GM21723 (cell line): ENCODE measurements around the gene MOB4.
"Not testable (repeated sequence)": the region's sequence is repeated elsewhere in the genome, so short reads cannot be mapped to it uniquely, and the experiment has no call there.

Experiments
- ATAC-seq: cut with Tn5 transposase; IDR thresholded peaks from one replicate; pipeline ENCODE4 v1.9.1; 2021; ENCODE audit warnings: mild to moderate bottlenecking, moderate library complexity; ENCODE audit not compliant: unreplicated experiment

The MOB4 gene

DNA sequence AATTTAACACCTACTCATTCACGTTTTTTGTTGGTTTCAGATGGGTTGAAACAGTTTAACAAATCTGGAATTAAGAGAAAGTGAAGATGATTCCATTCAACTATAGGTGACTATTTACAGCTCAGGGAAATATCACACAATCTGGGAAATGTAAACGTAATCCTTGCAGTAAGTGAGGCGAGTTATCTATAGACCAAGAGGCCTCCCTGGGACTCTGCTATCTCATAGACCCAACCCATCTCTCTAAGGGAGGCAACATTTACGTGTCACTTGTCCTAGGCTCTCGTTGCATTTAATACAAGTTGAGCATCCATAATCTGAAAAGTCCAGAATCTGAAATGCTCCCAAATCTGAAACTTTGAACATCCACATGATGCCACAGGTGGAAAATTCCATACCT is 2.0 kb upstream of the MOB4 start:
- ATAC-seq, result no peak

DNA sequence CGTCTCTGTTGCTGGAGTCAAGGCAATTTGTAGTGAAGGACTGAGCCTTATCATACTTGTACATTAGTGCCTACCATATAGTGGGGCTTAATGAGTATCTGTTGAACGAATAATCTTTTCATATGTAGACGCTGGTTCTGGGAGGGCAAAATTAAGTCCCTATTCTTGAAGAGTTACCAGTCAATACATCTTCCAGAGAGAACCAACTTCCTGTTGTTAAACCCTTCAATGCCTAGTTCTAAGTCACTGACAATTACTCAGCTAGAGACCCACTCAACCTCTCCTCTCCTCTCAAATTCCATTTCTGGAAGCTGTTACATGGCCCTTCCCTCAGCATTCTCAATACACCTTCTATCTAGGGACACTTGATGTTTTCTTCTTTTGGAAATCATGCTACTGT is 1.1 kb upstream of the MOB4 start:
- ATAC-seq, result no peak

DNA sequence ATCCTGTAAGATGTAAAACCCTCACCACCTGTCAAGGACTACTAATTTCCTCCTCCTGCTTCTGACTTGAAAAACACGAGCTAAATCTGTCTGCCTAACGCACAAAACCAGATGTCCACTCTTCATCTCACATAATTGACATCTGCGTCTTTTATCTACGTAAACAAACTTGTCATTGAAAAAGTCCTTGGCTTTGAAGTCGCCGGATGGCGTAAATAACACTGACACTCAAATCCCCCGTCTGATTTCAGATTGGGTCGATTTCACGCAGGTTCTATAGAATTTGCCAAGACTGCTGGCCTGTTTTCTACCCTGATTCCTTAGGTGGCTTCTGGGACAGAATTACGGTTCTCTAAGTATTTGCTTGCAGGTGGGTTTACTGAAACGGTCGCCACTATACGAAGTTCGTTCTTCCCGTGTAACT is 539 bp upstream of the MOB4 start:
- ATAC-seq, result peak; percentile 2

DNA sequence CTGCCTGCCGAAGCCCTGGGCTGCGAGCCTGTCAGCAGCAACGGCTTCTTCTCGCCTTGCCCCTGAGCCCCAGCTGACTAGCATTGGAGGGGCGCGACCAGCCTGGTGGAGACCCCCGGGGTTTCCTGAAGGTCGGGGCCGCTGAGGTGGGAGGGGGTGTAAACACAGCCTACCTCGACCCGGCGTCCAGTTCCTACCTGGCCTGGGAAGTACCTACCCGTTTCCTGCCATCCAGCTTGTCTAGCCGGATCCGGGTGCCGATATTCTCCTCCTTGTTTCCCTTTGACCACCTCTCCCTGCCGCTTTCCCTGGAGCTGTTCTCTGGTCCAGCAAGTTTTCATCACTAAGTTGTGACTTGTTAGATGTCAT is 511 bp downstream of the MOB4 start:
- peak; percentile 22 for ATAC-seq

DNA sequence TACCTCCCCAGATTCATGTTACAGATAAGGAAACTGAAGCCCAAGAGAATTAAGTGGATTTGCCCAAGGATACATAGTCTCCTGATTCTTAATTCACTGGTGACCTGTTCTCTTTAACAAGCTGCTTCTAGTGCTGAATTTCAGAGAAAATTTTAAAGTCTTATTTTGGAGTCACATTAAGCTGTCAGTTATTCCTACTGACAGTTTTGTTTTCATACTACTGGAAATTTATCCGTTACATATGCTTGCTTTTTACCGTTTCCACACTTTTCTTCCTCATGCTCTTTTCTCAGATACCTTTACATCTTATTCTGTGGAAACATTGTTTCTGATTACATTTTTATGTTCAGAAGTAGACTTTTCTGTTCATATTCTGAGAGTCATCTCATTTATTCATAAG is 1.3 kb downstream of the MOB4 start:
- no peak for ATAC-seq

DNA sequence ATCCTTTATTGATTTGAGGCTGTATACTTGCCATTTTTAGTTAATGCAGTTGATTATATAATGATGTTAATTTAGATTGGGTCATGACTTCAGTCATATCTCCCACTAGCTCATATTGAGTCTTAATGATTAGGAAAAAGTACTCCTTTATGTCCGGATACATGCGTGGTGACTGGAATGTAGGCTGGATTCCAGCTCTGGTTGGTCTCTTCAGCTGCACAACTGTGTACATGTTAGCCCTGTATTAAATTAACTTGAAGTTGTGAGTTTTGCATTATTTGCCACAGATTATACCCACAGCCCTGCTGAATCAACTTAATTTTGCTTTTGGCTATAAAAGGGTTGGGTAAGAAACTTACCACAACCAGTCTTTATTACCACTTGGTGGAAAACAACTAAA is 22.5 kb downstream of the MOB4 start:
- ATAC-seq, result no peak

DNA sequence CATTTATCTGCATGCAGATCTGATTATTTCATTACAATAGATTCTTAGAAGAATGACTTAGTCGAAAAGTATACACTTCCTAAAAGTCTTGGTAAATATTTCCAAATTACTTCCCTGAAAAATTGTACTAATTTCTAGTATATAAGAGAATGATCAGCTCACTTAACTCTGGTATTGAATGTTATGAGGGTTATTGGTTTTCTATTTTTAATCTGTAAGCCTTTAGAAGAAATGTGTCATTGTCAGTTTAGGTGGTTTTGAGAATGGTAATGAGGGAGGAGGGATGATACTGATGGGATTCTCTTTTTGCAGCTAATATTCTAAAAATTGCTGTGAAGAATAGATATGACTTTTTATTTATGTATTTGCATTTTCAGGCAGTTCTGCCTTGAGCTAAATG is 23.9 kb downstream of the MOB4 start:
- ATAC-seq, result no peak

DNA sequence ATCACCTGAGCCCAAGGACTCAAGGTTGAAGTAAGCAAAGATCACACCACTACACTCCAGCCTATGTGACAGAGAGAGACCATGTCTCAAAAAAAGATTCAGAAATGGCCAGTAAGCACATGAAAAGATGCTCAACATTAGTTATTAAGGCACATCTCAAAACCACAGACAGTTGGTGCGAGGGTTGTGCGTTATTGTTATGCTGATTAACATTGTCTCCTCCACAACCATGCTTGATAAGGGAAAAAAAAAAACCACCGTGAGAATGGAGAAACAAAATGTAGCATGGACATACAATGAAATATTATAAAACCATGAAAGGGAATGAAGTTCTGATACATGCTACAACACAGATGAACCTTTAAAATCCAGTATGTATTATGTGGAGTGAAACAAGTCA is 27.3 kb downstream of the MOB4 start:
- ATAC-seq, result no peak

DNA sequence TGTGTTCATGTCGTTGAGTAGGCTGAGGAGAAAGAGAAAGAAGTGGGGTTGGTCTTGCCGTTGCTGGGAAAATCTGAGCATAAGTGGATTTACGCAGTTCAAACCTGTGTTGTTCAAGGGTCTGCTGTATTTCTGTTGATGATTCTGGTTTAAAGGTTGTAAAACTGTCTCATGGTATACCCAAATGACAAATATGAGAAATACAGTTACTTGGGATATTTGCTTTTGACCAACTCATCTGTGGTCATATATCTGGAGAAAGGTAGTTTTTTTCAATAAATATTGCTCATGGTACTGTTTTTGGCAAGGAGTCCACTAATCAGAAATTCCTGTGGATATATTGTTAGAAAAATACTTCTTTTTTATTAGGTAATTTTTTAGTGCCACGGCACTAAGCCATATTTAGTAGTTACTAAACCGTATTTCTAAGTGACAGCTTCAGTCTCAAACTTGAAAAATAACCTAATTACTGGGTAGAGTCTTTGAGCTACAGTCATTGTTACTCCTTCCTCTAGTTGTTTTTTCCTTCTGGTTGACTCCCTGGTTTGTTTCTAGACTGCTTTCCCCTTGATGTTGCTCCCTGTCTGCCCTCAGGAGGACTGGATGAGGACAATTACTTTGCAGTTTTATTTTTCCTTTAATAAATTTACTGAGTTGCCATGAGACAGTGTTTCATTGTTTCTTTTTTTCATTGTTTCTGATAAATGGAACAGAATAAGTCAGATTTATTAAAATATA is 31.5 kb downstream of the MOB4 start:
- no peak for ATAC-seq

DNA sequence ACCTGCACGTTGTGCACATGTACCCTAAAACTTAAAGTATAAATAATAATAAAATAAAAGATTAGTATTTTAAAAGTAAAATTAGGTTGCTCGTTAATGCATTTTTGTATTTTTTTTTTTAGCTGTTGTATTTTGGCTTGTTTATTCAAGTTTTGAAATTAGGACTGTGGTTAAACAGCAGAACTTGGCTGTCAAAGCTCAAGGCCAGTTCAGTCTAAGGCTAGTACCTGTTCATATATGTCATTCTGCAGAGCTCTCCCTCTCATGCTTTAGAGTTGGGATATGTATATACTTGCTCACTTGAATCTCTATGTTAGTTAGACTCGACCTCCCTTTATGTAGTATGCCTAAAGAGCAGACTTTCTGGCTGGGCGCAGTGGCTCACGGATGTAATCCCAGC is 32.7 kb downstream of the MOB4 start:
- ATAC-seq, result no peak

DNA sequence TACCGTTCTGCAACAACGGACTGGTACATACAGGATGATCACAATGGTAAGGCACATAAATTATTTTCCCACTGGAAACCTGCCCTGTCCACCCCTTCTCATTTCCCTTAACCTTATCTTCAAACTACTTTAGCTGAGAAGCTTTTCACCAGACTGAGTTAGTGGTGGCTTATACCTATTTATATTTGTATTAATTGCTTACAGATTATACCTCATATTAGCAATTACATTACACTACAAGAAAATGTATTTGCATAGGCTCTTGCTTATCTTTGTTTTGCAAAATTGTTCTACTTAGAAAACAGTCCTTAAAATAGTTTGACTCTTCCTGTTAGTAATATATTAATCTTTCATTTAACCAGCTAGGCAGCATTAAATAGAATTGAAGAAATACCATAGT is 35.4 kb downstream of the MOB4 start:
- ATAC-seq, result not testable (repeated sequence)

DNA sequence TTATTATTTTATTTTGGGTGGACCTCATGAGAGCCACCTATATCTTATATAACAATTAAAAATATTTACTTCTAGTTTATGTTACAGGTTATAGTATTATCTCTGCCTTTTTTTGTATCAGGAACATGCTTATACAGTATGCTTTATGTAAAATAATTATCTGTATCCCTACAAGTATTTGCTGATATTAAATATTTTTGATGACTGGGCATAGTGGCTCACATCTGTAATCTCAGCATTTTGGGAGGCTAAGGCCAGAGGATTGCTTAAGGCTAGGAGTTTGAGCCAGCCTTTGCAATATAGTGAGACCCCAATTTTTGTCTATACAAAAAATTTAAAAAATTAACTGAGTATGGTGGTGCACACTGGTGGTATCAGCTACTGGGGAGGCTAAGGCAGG is 39.6 kb downstream of the MOB4 start:
- no peak for ATAC-seq

DNA sequence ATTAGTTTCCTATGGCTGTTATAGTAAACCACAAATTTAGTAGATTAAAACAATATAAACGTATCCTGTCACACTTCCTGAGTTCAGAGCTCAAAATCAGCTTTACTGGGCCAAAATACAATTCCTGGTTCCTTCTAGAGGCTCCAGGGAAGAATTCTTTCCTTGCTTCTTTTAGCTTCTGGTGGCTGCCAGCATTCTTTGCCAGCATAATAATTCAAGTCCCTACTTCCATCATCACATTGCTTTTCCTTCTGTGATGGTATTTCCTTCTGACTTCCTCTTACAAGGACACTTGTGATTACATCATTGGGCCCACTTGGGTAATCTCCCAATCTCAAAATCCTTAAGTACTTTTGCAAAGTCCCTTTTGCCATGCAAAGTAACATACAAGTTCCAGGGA is 40.6 kb downstream of the MOB4 start:
- ATAC-seq, result no peak

DNA sequence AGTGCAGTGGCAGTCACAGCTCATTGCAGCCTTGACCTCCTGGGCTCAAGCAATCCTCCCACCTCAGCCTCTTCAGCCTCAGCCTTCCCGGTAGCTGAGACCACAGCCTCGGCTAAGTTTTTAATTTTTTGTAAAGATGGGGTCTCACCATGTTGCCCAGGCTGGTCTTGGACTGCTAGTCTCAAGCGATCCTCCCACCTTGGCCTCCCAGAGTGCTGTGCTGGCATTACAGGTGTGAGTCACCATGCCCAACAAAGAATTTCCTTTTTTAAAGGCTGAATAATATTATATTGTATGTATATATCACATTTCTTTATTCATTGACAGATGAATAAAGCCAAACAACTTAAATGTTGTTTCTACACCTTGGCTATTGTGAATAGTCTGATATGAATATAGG is 42.5 kb downstream of the MOB4 start:
- no peak for ATAC-seq

DNA sequence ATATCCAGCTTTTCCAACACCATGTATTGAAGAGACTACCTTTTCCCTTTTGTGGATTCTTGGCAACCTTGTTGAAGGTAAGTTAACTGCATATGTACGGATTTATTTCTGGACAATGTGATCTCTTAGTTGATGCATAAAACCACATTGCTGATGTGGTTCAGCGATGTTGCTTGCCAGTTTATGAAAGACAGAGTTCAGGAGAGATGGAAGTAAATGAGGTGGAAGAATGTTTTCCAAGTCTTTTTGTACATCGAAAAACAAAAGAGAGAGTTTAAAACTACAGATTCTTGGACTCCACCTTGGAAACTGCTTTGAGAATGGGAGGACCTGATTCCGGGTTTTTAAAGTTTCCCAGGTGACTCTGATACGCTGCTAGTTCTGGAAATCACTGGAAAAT is 43.8 kb downstream of the MOB4 start:
- ATAC-seq, result no peak

DNA sequence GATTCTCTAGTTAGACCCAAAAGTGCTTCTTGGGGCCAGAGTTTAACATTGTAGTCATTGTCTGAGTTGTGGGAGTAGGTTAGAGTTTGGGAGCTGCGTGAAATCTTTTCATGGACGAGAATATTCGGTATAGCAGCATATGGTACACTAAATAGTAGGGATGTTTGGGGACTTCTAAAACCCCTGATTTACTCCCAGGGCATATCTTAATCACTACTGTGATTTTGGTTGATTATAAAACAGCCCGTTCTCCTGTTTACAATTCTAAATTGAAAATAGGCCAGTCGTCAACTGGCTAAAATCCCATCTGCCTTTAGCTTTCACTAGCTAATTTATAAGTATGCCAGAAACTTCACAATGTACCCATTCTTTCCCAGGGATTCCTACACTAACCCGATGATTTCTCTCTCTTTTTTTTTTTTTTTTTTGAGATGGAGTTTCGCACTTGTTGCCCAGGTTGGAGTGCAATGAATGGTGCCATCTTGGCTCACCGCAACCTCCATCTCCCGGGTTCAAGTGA is 44.3 kb downstream of the MOB4 start:
- ATAC-seq, result no peak

DNA sequence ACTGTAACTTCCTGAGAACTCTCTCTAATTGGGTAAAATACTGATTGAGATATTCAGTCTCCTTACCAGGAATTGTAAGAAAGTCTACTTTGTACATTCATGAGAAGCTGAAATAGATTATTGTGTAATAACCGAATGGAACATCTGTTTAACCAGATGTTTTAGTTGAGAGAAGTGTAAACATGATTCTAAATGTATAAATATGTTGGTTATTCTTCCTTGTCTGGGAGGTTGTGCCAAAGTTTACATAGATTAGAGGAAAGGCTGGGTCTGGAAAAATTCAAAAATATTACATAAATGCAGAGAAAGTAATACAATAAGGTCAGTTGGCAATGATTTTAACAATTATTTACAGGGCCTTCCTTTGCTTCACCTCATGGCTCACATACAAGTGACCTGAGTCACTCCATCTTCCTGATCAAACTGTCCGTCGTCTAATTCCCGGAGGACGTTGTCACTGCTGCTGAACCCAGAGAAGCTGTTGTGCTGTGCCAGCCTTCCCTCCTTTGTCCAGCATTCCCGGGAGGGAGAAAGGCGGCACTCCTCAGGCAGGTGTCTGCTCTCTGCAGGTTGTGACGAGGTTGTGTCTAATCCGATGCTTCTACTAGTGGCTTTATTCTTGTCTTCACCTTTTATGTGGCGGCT is 55.9 kb downstream of the MOB4 start:
- ATAC-seq, result no peak

DNA sequence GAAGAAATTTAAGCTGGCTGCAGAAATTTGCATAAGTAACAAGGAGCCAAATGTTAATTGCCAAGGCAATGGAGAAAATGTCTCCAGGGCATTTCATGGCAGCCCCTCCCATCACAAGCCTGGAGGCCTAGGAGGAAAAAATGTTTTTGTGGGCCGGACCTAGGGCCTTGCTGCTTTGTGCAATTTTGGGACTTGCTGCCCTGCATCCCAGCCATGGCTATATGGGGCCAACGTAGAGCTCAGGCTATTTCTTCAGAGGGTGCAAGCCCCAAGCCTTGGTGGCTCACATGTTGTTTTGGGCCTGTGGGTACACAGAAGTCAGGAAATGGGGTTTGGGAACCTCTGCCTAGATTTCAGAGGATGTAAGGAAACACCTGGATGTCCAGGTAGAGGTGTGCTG is 57.7 kb downstream of the MOB4 start:
- no peak for ATAC-seq

DNA sequence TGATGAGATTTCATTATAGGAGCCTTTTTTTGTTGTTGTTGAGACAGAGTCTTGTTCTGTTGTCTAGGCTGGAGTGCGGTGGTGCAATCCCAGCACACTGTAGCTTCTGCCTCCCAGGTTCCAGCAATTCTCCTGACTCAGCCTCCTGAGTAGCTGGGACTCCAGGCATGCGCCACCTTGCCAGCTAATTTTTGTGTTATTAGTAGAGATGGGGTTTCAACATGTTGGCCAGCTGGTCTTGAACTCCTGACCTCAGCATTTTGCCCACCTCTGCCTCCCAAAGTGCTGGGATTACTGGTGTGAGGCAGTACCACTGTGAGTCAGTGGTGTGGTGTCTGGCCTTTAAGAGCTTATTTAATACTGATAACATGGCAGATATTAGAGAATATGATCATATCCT is 60.1 kb downstream of the MOB4 start:
- no peak for ATAC-seq

DNA sequence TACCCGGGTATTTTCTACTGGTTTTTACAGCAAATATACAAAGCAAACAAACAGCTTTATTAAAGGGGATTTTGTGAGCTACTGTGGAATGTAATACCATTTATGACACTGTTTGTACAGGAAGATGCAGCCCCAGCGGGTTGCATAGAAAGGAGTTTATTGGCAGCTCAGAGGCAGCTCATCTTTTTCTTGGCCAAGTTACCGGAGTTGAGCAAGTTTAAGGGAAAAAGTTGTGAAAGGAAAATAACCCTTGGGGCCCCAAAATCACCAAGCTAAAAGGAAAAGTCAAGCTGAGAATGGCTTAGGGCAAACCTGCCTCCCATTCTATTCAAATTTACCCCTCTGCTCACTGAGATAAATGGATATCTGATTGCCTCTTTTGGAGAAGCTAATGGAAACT is 60.8 kb downstream of the MOB4 start:
- no peak for ATAC-seq

DNA sequence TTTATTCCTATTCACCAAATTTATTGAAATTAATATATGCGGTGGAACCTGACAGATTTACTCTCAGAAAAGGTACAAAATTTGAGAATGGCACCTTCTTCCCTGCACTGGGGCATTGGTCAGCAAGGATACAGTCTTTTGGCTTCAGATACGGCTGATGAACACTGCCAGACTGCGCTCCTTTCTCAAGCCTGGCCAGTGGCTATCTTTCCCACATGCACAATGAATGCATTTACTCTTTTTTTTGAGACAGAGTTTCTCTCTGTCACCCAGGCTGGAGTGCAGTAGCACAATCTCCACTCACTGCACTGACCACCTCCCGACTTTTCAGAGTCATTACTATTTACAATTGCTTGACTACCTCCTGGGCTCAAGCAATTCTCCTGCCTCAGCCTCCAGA is 61.6 kb downstream of the MOB4 start:
- no peak for ATAC-seq

DNA sequence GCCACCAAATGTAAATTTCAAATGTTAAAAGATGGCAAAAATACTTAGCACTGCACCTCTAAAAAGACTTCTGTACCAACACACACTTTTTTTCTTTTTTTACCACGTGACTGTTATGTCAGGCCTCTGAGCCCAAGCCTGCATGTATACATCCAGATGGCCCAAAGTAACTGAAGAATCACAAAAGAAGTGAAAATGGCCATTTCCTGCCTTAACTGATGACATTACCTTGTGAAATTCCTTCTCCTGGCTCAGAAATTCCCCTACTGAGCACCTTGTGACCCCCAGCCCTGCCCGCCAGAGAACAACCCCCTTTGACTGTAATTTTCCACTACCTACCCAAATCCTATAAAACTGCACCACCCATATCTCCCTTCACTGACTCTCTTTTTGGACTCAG is 62.4 kb downstream of the MOB4 start:
- ATAC-seq, result not testable (repeated sequence)

DNA sequence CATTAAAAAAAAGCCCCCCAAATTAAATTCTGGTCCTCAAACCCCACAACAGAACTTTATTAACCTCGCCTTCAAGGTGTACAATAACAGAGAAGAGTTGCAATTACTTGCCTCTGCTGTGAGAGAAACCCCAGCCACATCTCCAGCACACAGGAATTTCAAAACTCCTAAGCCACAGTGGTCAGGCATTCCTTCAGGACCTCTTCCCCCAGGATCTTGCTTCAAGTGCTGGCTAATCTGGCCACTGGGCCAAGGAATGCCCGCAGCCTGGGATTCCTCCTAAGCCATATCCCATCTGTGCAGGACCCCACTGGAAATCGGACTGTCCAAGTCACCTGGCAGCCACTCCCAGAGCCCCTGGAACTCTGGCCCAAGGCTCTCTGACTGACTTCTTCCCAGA is 64.3 kb downstream of the MOB4 start:
- ATAC-seq, result not testable (repeated sequence)
